Thyroid gland (tissue), 4 donors: ENCODE data around the gene LGALS1.

Experiments
- CTCF ChIP-seq, 6 experiments: fragments of 200-600 bp in 3 of 6; fragments of 450-650 bp in 3 of 6; sonication (generic) in 3 of 6; IDR thresholded peaks; one replicate each; pipeline ENCODE4 v1.5.1; 2016 to 2019; ENCODE audit warnings: antibody characterized with exemption in 6 of 6, mild to moderate bottlenecking in 2 of 6, inconsistent platforms in 1 of 6, moderate library complexity in 1 of 6
- POLR2A ChIP-seq, 2 donors: fragments of 450-650 bp; IDR thresholded peaks; one replicate each; pipeline ENCODE4 v1.6.1; 2017; ENCODE audit warnings: antibody characterized with exemption in 2 of 2, mild to moderate bottlenecking in 2 of 2, moderate library complexity in 1 of 2

- TF ChIP-seq POLR2A (IDR thresholded peaks at IDR 0.05), result no peak
- no peak for TF ChIP-seq CTCF (IDR thresholded peaks at IDR 0.05)
Observed at GRCh38 chr22:37677493-37677974, 2.1 kb downstream of the LGALS1 start.
